ENCODE results near the gene ZNF354B. TPM values are rescaled to one million over a fixed set of nuclear protein-coding genes. Genes with fewer than 3 reads are reported as not detected.
A peak's percentile ranks its signal among the peaks of the same experiment; 100 is the strongest.

ZNF354B gene
- total RNA-seq (2016; rRNA removed; fragmentation: Illumina TruSeq; extraction: Trizol): 6.8 and 10.3 TPM in 2 replicates
- total RNA-seq (2016; cell fraction: cytosol; rRNA removed; fragmentation: Illumina TruSeq; extraction: Trizol; ENCODE audit: low read depth): 4.3 and 6.2 TPM in 2 replicates
- 6.6 and 8.5 TPM in 2 replicates for total RNA-seq (2016; cell fraction: insoluble cytoplasmic fraction; rRNA removed; fragmentation: Illumina TruSeq; extraction: Trizol)
- 3.7 and 5.5 TPM in 2 replicates for total RNA-seq (2016; cell fraction: membrane; rRNA removed; fragmentation: Illumina TruSeq; extraction: Trizol)
- total RNA-seq (2016; cell fraction: nucleus; rRNA removed; fragmentation: Illumina TruSeq; extraction: Trizol): 17.2 and 19.1 TPM in 2 replicates
- polyA plus RNA-seq (2011; rRNA removed): 7.8 and 8.0 TPM in 2 replicates
- polyA plus RNA-seq (2011; cell fraction: cytosol; rRNA removed): 2.7 and 2.9 TPM in 2 replicates
- polyA plus RNA-seq (2011; cell fraction: nucleus; rRNA removed): 16.8 and 20.1 TPM in 2 replicates
- polyA plus RNA-seq (2012): 6.9 and 9.3 TPM in 2 replicates
- polyA plus RNA-seq (2016; cell fraction: cytosol; fragmentation: Illumina TruSeq; extraction: Trizol; ENCODE audit: low read depth): 0.32 and 0.40 TPM in 2 replicates
- 4.1 TPM in 2 replicates for polyA plus RNA-seq (2016; cell fraction: insoluble cytoplasmic fraction; fragmentation: Illumina TruSeq; extraction: Trizol; ENCODE audit: low read depth)
- 0.79 and 1.0 TPM in 2 replicates for polyA plus RNA-seq (2016; cell fraction: membrane; fragmentation: Illumina TruSeq; extraction: Trizol; ENCODE audit: low read depth)
- polyA plus RNA-seq (2016; cell fraction: nucleus; fragmentation: Illumina TruSeq; extraction: Trizol; ENCODE audit: insufficient read depth, low read depth): 31.3 and 33.1 TPM in 2 replicates
- 3.1 and 4.7 TPM in 2 replicates for polyA minus RNA-seq (2011; rRNA and poly(A)+ RNA removed; ENCODE audit: low replicate concordance)
- 2.4 and 4.5 TPM in 2 replicates for polyA minus RNA-seq (2011; cell fraction: cytosol; rRNA and poly(A)+ RNA removed)
- polyA minus RNA-seq (2011; cell fraction: nucleus; rRNA and poly(A)+ RNA removed): 22.5 and 26.5 TPM in 2 replicates
- percentile 71 among the genes with signal in this experiment for Bru-seq, nascent RNA
- percentile 61 among the genes with signal in this experiment for BruChase-seq, experiment 1, labeled RNA remaining after a 6-hour chase
- percentile 69 among the genes with signal in this experiment for BruChase-seq, experiment 2, labeled RNA remaining after a 2-hour chase
- long read RNA-seq, experiment 1, partial matches to known transcripts: 0 of 3 reads
- long read RNA-seq, experiment 1, other reads (novel, unspliced or antisense): 0 of 3 reads
- long read RNA-seq, experiment 2, partial matches to known transcripts: 0 of 3 reads
- long read RNA-seq, experiment 2, other reads (novel, unspliced or antisense): 3 of 3 reads

- H3K4me2 ChIP-seq (ENCODE audit: low read depth, low read length): peak within 1 kb of the TSS; percentile 84
- CTCF ChIA-PET (ENCODE audit: low intra/inter-chr PET ratio, low total read pairs): no interaction called here
- H3K9me3 ChIP-seq (ENCODE audit: low read length): no peaks in the 10 kb centered on the region
- H3K79me2 ChIP-seq (ENCODE audit: insufficient read depth, low read length): peaks cover 6% of the 10 kb centered on the region
- no TSS peak for BruUV-seq (replicated peaks)
- POLR2A ChIA-PET: interaction anchor here (0.9 to 1.4 kb wide), 5 partner anchors 36 to 656 kb away, joined by 3 to 8 read pairs (median 3); partner anchors contain the start of genes CLK4, HNRNPAB and ZFP2
- H3K4me1 ChIP-seq (ENCODE audit: insufficient read depth, low read length): peaks cover 28% of the 10 kb centered on the region
- 0 out of 5 replicates have a peak, but pooled peaks cover 0 to 4% of the 10 kb centered on the region in 2 experiments for H3K36me3 ChIP-seq (replicated peaks in 1 of 2; ENCODE audit: control insufficient read depth in 1 of 2, insufficient read depth in 2 of 2, low read length in 2 of 2)
- DNase-seq (ENCODE audit: low spot score): peak; percentile 90
- peak; percentile 98 for ATAC-seq
- in situ Hi-C loops (cut with HindIII; ENCODE audit: extremely low pct_ligation_motif_present, low pct_unique_long_range_greater_than_20kb): no loop called here
- H3K27me3 ChIP-seq (ENCODE audit: control insufficient read depth in 1 of 2, insufficient read depth in 2 of 2, low read length in 2 of 2): no peaks in the 10 kb centered on the region
- WGBS (ENCODE audit: low lambda C conversion rate): 7% methylated on average over 15 of the region's 86 CpGs
- peak within 1 kb of the TSS; percentile 83 for H3K9ac ChIP-seq (ENCODE audit: insufficient read depth, low read depth, low read length)
- FAIRE-seq: peak; percentile 86
- H3K4me3 ChIP-seq (replicated peaks in 1 of 3; ENCODE audit: insufficient read depth in 1 of 3, low read depth in 2 of 3, low read length in 3 of 3): peak within 1 kb of the TSS; percentile 70 to 82 (median 74); a peak in 5 of 6 replicates
- no peaks in the 10 kb centered on the region for H4K20me1 ChIP-seq (ENCODE audit: insufficient read depth, low read length)
- intact Hi-C loops (cut with micrococcal nuclease; ENCODE audit: unreplicated experiment): no loop called here
- peak within 1 kb of the TSS; percentile 81 for H3K27ac ChIP-seq (ENCODE audit: extremely low read length, insufficient read depth, low read length)
- H2AFZ ChIP-seq (ENCODE audit: low read length): peak within 1 kb of the TSS; percentile 79
- TF ChIP-seq CEBPZ (IDR thresholded peaks at IDR 0.05; ENCODE audit: low read length) (no peak), CCAR2 (optimal IDR thresholded peaks at IDR 0.05; ENCODE audit: low read depth, low read length) (no peak), RFX1 (IDR thresholded peaks at IDR 0.05) (no peak), ZNF235 (CRISPR knock-in tag; IDR thresholded peaks at IDR 0.05; ENCODE audit: borderline replicate concordance) (no peak), ZNF101 (CRISPR knock-in tag; IDR thresholded peaks at IDR 0.05; ENCODE audit: borderline replicate concordance, low read depth) (no peak), MTF2 (CRISPR knock-in tag; IDR thresholded peaks at IDR 0.05; ENCODE audit: borderline replicate concordance) (no peak), RFX3 (CRISPR knock-in tag; IDR thresholded peaks at IDR 0.05) (no peak), ZFP1 (CRISPR knock-in tag; IDR thresholded peaks at IDR 0.05) (no peak), ADNP (CRISPR knock-in tag; IDR thresholded peaks at IDR 0.05) (no peak)
- TF ChIP-seq, protein P1, sequence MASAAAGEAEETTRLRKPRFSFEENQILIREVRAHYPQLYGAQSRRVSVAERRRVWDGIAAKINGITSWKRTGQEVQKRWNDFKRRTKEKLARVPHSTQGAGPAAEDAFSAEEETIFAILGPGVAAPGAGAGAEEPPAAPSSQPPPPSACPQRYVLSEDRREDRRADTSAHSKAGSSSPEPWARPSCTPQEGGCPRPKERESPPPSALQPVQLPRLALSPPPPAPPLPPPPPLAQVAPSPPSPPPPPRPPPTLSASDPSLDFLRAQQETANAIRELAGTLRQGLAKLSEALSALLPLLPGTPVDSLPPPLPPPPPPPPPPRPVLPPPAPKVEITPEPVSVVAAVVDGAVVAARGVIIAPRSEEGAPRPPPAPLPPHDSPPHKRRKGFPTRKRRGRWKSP (CRISPR knock-in tag; IDR thresholded peaks at IDR 0.05): no peak
- TF ChIP-seq, protein P2, sequence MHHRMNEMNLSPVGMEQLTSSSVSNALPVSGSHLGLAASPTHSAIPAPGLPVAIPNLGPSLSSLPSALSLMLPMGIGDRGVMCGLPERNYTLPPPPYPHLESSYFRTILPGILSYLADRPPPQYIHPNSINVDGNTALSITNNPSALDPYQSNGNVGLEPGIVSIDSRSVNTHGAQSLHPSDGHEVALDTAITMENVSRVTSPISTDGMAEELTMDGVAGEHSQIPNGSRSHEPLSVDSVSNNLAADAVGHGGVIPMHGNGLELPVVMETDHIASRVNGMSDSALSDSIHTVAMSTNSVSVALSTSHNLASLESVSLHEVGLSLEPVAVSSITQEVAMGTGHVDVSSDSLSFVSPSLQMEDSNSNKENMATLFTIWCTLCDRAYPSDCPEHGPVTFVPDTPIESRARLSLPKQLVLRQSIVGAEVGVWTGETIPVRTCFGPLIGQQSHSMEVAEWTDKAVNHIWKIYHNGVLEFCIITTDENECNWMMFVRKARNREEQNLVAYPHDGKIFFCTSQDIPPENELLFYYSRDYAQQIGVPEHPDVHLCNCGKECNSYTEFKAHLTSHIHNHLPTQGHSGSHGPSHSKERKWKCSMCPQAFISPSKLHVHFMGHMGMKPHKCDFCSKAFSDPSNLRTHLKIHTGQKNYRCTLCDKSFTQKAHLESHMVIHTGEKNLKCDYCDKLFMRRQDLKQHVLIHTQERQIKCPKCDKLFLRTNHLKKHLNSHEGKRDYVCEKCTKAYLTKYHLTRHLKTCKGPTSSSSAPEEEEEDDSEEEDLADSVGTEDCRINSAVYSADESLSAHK (CRISPR knock-in tag; IDR thresholded peaks at IDR 0.05; ENCODE audit: borderline replicate concordance): no peak
These were observed at the start of gene ZNF354B for GRCh38 chr5:178859625-178860521. TSS of gene ZNF354B (plus strand) at chr5:178859953. CDS start at chr5:178861048, 1,095 bp downstream.

All from HepG2 (cell line).